ENCODE results near the gene P2RY12.

Gene P2RY12

DNA sequence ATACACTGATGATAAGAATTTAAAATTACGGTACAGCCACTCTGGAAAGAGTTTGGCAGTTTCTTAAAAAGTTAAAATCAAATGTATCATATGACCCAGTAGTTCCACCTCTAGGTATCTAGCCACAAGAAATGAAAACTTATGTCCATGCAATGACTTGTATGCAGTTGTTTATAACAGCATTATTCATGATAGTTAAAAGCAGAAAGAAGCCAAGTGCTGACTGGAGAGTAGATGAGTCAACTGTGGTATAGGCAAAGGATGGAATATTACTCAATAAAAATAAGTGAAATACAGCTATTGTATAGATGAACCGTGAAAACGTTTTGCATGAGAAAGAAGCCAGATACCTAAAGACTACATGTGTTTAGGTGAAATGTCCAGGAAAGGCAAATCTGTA lies 82.8 kb downstream of the P2RY12 start:
- no peaks in the 10 kb centered on the region for H3K36me3 ChIP-seq (ENCODE audit: insufficient read depth, low read length)
- no peaks in the 10 kb centered on the region for H4K20me1 ChIP-seq (ENCODE audit: insufficient read depth, low read length)
- H3K4me1 ChIP-seq (ENCODE audit: insufficient read depth, low read length), result no peaks in the 10 kb centered on the region
- H3K27ac ChIP-seq (ENCODE audit: low read length), result no peak overlapping the region
- no peak overlapping the region for H3K4me2 ChIP-seq (ENCODE audit: insufficient read depth, low read length)
- DNase-seq (no peak), ATAC-seq (ENCODE audit: insufficient read depth, low read depth) (no peak)
- no peak overlapping the region for H3K9ac ChIP-seq (ENCODE audit: low read depth, low read length)
- no peak for TF ChIP-seq EZH2 (IDR thresholded peaks at IDR 0.05; ENCODE audit: borderline replicate concordance, low read depth, low read length, severe bottlenecking)
- TF ChIP-seq, protein P1, sequence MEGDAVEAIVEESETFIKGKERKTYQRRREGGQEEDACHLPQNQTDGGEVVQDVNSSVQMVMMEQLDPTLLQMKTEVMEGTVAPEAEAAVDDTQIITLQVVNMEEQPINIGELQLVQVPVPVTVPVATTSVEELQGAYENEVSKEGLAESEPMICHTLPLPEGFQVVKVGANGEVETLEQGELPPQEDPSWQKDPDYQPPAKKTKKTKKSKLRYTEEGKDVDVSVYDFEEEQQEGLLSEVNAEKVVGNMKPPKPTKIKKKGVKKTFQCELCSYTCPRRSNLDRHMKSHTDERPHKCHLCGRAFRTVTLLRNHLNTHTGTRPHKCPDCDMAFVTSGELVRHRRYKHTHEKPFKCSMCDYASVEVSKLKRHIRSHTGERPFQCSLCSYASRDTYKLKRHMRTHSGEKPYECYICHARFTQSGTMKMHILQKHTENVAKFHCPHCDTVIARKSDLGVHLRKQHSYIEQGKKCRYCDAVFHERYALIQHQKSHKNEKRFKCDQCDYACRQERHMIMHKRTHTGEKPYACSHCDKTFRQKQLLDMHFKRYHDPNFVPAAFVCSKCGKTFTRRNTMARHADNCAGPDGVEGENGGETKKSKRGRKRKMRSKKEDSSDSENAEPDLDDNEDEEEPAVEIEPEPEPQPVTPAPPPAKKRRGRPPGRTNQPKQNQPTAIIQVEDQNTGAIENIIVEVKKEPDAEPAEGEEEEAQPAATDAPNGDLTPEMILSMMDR (IDR thresholded peaks at IDR 0.05; ENCODE audit: borderline replicate concordance, extremely low read depth, low read length, poor library complexity, severe bottlenecking), result no peak
- H3K9me3 ChIP-seq (ENCODE audit: insufficient read depth, low read length, severe bottlenecking), result no peaks in the 10 kb centered on the region
- no peak overlapping the region for H3K4me3 ChIP-seq (ENCODE audit: low read depth in 1 of 2, low read length in 2 of 2)
- H3K79me2 ChIP-seq (ENCODE audit: insufficient read depth, low read length), result no peaks in the 10 kb centered on the region
- H3K27me3 ChIP-seq (ENCODE audit: insufficient read depth, low read length, poor library complexity), result no peaks in the 10 kb centered on the region
- H2AFZ ChIP-seq (ENCODE audit: low read depth, low read length), result no peak overlapping the region

DNA sequence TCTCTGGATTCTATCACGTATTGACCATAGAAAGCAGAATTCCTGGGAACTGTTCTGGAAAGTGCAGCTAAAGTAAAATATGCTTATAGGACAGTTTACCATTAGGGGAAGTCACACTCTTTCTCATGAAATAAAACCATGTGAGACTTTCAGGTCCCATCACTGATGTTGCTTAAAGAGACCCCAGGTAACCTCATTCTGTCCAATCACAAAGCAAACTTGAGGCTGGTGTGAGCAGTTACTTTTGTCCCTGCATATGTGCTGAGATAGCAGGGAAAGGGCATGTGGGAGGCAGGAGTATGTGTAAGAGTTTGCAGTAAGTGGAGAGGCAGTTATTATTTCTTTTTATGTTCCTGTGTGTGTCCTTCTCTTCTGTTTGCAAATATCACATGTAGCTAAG lies 84.0 kb downstream of the P2RY12 start:
- no peak overlapping the region for H3K4me3 ChIP-seq (ENCODE audit: low read depth in 1 of 2, low read length in 2 of 2)
- H3K27ac ChIP-seq (ENCODE audit: low read length), result no peak overlapping the region
- no peak overlapping the region for H3K9ac ChIP-seq (ENCODE audit: low read depth, low read length)
- H3K79me2 ChIP-seq (ENCODE audit: insufficient read depth, low read length), result no peaks in the 10 kb centered on the region
- H3K9me3 ChIP-seq (ENCODE audit: insufficient read depth, low read length, severe bottlenecking), result no peaks in the 10 kb centered on the region
- no peaks in the 10 kb centered on the region for H3K36me3 ChIP-seq (ENCODE audit: insufficient read depth, low read length)
- no peaks in the 10 kb centered on the region for H4K20me1 ChIP-seq (ENCODE audit: insufficient read depth, low read length)
- TF ChIP-seq EZH2 (IDR thresholded peaks at IDR 0.05; ENCODE audit: borderline replicate concordance, low read depth, low read length, severe bottlenecking), result no peak
- TF ChIP-seq, protein P1 (IDR thresholded peaks at IDR 0.05; ENCODE audit: borderline replicate concordance, extremely low read depth, low read length, poor library complexity, severe bottlenecking), result no peak
- H3K4me2 ChIP-seq (ENCODE audit: insufficient read depth, low read length), result no peak overlapping the region
- ATAC-seq (ENCODE audit: insufficient read depth, low read depth) (no peak), DNase-seq (no peak)
- no peaks in the 10 kb centered on the region for H3K4me1 ChIP-seq (ENCODE audit: insufficient read depth, low read length)
- no peaks in the 10 kb centered on the region for H3K27me3 ChIP-seq (ENCODE audit: insufficient read depth, low read length, poor library complexity)
- no peak overlapping the region for H2AFZ ChIP-seq (ENCODE audit: low read depth, low read length)

DNA sequence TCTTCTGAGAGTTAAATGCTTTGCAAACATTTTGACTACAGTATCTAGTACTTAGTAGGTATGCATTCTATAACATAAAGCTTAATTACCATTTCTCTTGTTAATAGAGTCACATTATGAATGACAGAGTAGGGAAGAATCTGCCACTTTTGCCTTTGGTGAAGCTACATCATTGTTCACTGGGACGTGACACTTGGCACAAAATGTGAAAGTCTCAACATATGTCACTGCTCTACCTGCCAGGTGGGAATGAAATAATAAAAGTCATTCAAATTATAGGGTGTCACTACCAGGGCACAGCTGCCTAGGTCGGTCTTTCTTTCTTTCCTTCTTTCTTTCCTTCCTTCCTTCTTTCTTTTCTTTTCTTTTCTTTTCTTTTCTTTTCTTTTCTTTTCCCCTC lies 85.5 kb downstream of the P2RY12 start:
- TF ChIP-seq, protein P1 (IDR thresholded peaks at IDR 0.05; ENCODE audit: borderline replicate concordance, extremely low read depth, low read length, poor library complexity, severe bottlenecking), result no peak
- TF ChIP-seq EZH2 (IDR thresholded peaks at IDR 0.05; ENCODE audit: borderline replicate concordance, low read depth, low read length, severe bottlenecking), result no peak
- H3K36me3 ChIP-seq (ENCODE audit: insufficient read depth, low read length), result no peaks in the 10 kb centered on the region

DNA sequence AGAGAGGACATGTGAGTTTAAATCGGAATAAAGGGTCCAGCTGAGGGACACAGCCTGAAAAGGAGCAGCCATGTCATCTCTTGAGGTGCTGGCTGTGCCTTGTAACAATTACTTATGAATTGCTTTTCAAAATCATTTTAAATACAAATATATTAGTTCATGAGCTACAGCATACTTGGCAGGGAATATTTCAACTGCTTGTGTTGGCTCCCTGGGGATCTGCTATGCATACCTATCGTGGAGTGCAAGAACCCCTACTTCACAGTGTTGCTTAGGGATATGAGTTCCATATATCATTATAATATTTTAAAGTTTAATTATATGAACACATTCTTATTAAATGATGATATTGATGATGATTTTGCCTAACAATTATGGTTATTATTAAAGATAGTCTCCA lies 87.1 kb downstream of the P2RY12 start:
- no peaks in the 10 kb centered on the region for H3K27me3 ChIP-seq (ENCODE audit: insufficient read depth, low read length, poor library complexity)
- no peak overlapping the region for H2AFZ ChIP-seq (ENCODE audit: low read depth, low read length)
- no peaks in the 10 kb centered on the region for H3K79me2 ChIP-seq (ENCODE audit: insufficient read depth, low read length)
- no peaks in the 10 kb centered on the region for H3K36me3 ChIP-seq (ENCODE audit: insufficient read depth, low read length)
- no peak for TF ChIP-seq EZH2 (IDR thresholded peaks at IDR 0.05; ENCODE audit: borderline replicate concordance, low read depth, low read length, severe bottlenecking)
- TF ChIP-seq, protein P1 (IDR thresholded peaks at IDR 0.05; ENCODE audit: borderline replicate concordance, extremely low read depth, low read length, poor library complexity, severe bottlenecking), result no peak
- no peak for DNase-seq
- H3K4me1 ChIP-seq (ENCODE audit: insufficient read depth, low read length), result no peaks in the 10 kb centered on the region
- no peak overlapping the region for H3K27ac ChIP-seq (ENCODE audit: low read length)
- no peak overlapping the region for H3K4me3 ChIP-seq (ENCODE audit: low read depth in 1 of 2, low read length in 2 of 2)
- ATAC-seq (ENCODE audit: insufficient read depth, low read depth), result no peak
- no peaks in the 10 kb centered on the region for H3K9me3 ChIP-seq (ENCODE audit: insufficient read depth, low read length, severe bottlenecking)
- no peaks in the 10 kb centered on the region for H4K20me1 ChIP-seq (ENCODE audit: insufficient read depth, low read length)
- H3K9ac ChIP-seq (ENCODE audit: low read depth, low read length), result no peak overlapping the region
- H3K4me2 ChIP-seq (ENCODE audit: insufficient read depth, low read length), result no peak overlapping the region

More for the DNA sequence above, 85.5 kb downstream of the P2RY12 start:
- ATAC-seq (ENCODE audit: insufficient read depth, low read depth) (no peak), DNase-seq (no peak)
- no peaks in the 10 kb centered on the region for H3K79me2 ChIP-seq (ENCODE audit: insufficient read depth, low read length)
- no peak overlapping the region for H2AFZ ChIP-seq (ENCODE audit: low read depth, low read length)
- H3K27me3 ChIP-seq (ENCODE audit: insufficient read depth, low read length, poor library complexity), result no peaks in the 10 kb centered on the region
- H3K4me1 ChIP-seq (ENCODE audit: insufficient read depth, low read length), result no peaks in the 10 kb centered on the region
- H3K4me2 ChIP-seq (ENCODE audit: insufficient read depth, low read length), result no peak overlapping the region
- H3K27ac ChIP-seq (ENCODE audit: low read length), result no peak overlapping the region
- no peaks in the 10 kb centered on the region for H3K9me3 ChIP-seq (ENCODE audit: insufficient read depth, low read length, severe bottlenecking)
- no peak overlapping the region for H3K9ac ChIP-seq (ENCODE audit: low read depth, low read length)
- no peaks in the 10 kb centered on the region for H4K20me1 ChIP-seq (ENCODE audit: insufficient read depth, low read length)
- no peak overlapping the region for H3K4me3 ChIP-seq (ENCODE audit: low read depth in 1 of 2, low read length in 2 of 2)

Measured in DND-41 (cell line).